WTC11 (cell line): ENCODE data around the gene PKD2L1.

ENCODE experiments used
- CTCF ChIP-seq: fragments of 200-600 bp; IDR thresholded peaks from 2 replicates; pipeline ENCODE4 v1.8.0; 2022; ENCODE audit warnings: antibody characterized with exemption
- E2F5 ChIP-seq: sonication (generic); formaldehyde crosslinking; IDR thresholded peaks from 2 replicates; pipeline ENCODE4 v1.8.1; 2022; ENCODE audit warnings: mild to moderate bottlenecking, moderate library complexity, missing genetic modification reagents
- ERG ChIP-seq: fragments of 250-450 bp; sonication (Bioruptor Pico); IDR thresholded peaks from 2 replicates; pipeline ENCODE4 v1.8.0; 2021; ENCODE audit warnings: mild to moderate bottlenecking
- ETV6 ChIP-seq: sonication (generic); formaldehyde crosslinking; IDR thresholded peaks from 2 replicates; pipeline ENCODE4 v1.8.1; 2022; ENCODE audit warnings: mild to moderate bottlenecking, missing genetic modification reagents
- FOXJ3 ChIP-seq: sonication (generic); formaldehyde crosslinking; IDR thresholded peaks from 2 replicates; pipeline ENCODE4 v1.9.0; 2021; ENCODE audit warnings: missing genetic modification reagents, mild to moderate bottlenecking, borderline replicate concordance
- IRF1 ChIP-seq: sonication (generic); formaldehyde crosslinking; IDR thresholded peaks from 2 replicates; pipeline ENCODE4 v1.8.0; 2023; ENCODE audit warnings: missing genetic modification reagents
- NFE2L1 ChIP-seq: sonication (generic); formaldehyde crosslinking; IDR thresholded peaks from 2 replicates; pipeline ENCODE4 v1.8.1; 2023; ENCODE audit warnings: missing genetic modification reagents
- NR1H2 ChIP-seq: sonication (generic); formaldehyde crosslinking; IDR thresholded peaks from 2 replicates; pipeline ENCODE4 v1.9.0; 2021; ENCODE audit warnings: mild to moderate bottlenecking, moderate library complexity, missing genetic modification reagents
- NR3C1 ChIP-seq: sonication (generic); formaldehyde crosslinking; conservative IDR thresholded peaks from 2 replicates; pipeline ENCODE4 v1.8.1; 2023; ENCODE audit warnings: low read depth, mild to moderate bottlenecking, missing genetic modification reagents
- STAT6 ChIP-seq: sonication (generic); formaldehyde crosslinking; conservative IDR thresholded peaks from 2 replicates; pipeline ENCODE4 v1.8.1; 2023; ENCODE audit warnings: mild to moderate bottlenecking, low read depth, missing genetic modification reagents, moderate library complexity
- TEAD4 ChIP-seq: sonication (generic); formaldehyde crosslinking; IDR thresholded peaks from 2 replicates; pipeline ENCODE4 v1.8.0; 2022; ENCODE audit warnings: mild to moderate bottlenecking, missing genetic modification reagents
- TP53 ChIP-seq: sonication (generic); formaldehyde crosslinking; IDR thresholded peaks from 2 replicates; pipeline ENCODE4 v1.8.1; 2023; ENCODE audit warnings: mild to moderate bottlenecking, missing genetic modification reagents
- ZNF263 ChIP-seq: sonication (generic); formaldehyde crosslinking; IDR thresholded peaks from 2 replicates; pipeline ENCODE4 v1.8.1; 2022; ENCODE audit warnings: low read depth, mild to moderate bottlenecking, moderate library complexity, missing genetic modification reagents
- ZNF396 ChIP-seq: fragments of 250-450 bp; sonication (Bioruptor Pico); IDR thresholded peaks from 2 replicates; pipeline ENCODE4 v1.8.0; 2021; ENCODE audit warnings: mild to moderate bottlenecking, moderate library complexity, borderline replicate concordance

GRCh38 chr10:100265821-100266485, 64.1 kb downstream of the PKD2L1 start:
- TF ChIP-seq STAT6 (no peak), CTCF (no peak), ZNF396 (CRISPR knock-in tag) (no peak), NR1H2 (no peak), TEAD4 (CRISPR knock-in tag) (no peak), NFE2L1 (CRISPR knock-in tag) (no peak), IRF1 (CRISPR knock-in tag) (no peak), ERG (CRISPR knock-in tag) (no peak), ETV6 (CRISPR knock-in tag) (no peak), NR3C1 (no peak), TP53 (CRISPR knock-in tag) (no peak), ZNF263 (CRISPR knock-in tag) (no peak), E2F5 (CRISPR knock-in tag) (no peak), FOXJ3 (CRISPR knock-in tag) (no peak)
